ENCODE results near the gene CCDC88A.

DNA sequence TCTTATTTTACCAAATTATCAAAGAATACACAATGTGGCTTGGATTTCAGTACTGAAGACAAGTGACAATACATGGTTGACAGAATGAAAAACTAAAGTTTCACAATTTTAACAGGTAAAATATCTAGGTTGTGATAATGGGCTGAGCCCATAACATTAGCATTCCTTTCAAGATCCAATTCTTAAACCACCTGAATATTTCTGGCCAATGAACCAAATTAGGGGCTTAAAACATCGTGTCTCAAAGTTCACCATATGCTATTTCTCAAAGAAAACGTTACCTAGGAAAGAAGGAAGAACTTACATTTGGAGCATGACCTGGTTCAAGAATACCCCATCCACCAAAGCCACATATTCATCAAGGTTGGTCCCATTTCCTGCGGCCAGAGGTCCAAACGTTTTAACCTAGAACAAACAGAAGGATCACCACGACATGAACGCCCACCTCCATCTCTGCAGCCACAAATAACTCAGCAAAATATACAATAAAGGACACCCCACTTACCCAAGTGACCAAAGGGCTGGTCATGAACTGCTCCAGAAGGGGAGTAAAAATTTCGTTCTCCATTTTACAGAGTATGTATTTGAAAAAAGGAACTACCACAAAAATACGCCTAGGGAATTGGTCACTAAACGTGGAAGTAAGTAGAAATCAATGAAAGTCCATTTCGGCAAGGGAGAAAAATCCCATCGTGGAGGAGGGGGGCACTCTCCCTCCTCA lies 984 bp downstream of the CCDC88A start:
- TF ChIP-seq POLR2A (IDR thresholded peaks at IDR 0.05; ENCODE audit: low read length), result no peak
- no peak for TF ChIP-seq GATA1 (IDR thresholded peaks at IDR 0.05; ENCODE audit: low read depth, low read length)
